Measurements from ENCODE around the gene CDCA5. TPM values are rescaled to one million over a fixed set of nuclear protein-coding genes. Genes with fewer than 3 reads are reported as not detected.

The CDCA5 gene
- total RNA-seq, 2 donors from 2014 or later = 2.3 TPM; not detected in 1

DNA sequence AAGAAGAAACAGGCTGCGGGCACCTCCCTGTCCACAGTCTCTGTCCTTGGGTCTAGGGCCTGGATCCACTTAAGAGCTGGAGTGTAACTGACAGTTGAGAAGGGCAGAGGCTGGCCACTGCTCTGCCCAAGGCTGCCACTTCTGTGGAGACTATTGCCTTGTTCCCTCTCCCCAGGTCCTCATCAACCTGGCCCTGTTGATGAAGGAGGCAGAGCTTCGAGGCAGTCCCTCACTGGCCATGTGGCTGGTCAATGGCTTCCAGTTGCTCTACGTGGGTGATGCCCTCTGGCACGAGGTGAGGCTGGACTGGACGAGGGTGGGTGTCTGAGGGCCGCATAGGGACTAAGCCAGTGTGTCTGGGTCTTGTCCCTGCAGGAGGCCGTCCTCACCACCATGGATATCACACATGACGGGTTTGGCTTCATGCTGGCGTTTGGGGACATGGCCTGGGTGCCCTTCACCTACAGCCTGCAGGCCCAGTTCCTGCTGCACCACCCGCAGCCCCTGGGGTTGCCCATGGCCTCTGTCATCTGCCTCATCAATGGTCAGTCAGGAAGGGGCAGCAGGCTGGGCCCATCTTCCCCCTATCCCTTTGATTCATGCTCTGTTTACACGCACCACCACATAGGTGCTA, 30.8 kb upstream of the CDCA5 start:
- TF ChIP-seq, protein P1, sequence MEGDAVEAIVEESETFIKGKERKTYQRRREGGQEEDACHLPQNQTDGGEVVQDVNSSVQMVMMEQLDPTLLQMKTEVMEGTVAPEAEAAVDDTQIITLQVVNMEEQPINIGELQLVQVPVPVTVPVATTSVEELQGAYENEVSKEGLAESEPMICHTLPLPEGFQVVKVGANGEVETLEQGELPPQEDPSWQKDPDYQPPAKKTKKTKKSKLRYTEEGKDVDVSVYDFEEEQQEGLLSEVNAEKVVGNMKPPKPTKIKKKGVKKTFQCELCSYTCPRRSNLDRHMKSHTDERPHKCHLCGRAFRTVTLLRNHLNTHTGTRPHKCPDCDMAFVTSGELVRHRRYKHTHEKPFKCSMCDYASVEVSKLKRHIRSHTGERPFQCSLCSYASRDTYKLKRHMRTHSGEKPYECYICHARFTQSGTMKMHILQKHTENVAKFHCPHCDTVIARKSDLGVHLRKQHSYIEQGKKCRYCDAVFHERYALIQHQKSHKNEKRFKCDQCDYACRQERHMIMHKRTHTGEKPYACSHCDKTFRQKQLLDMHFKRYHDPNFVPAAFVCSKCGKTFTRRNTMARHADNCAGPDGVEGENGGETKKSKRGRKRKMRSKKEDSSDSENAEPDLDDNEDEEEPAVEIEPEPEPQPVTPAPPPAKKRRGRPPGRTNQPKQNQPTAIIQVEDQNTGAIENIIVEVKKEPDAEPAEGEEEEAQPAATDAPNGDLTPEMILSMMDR (IDR thresholded peaks at IDR 0.05) = no peak
- TF ChIP-seq POLR2A (IDR thresholded peaks at IDR 0.05) = no peak
- intact Hi-C loops (cut with DNase I) = no loop called here
- no peak overlapping the region for H3K4me3 ChIP-seq
- DNase-seq = peak in 1 of 4 donors; percentile 4
- peaks cover 66% of the 10 kb centered on the region for H3K4me1 ChIP-seq
- WGBS, 2 donors = 85 to 89% methylated on average over 9 to 11 of the region's 11 CpGs
- no peaks in the 10 kb centered on the region for H3K9me3 ChIP-seq
- H3K27me3 ChIP-seq = no peaks in the 10 kb centered on the region
- no peak for ATAC-seq
- H3K27ac ChIP-seq = peak overlapping the region; percentile 35 to 93 (median 88)
- H3K36me3 ChIP-seq (replicated peaks in 1 of 2; ENCODE audit: insufficient read depth in 1 of 2, low read depth in 2 of 2) = peaks cover 0 to 5% of the 10 kb centered on the region in 2 donors

DNA sequence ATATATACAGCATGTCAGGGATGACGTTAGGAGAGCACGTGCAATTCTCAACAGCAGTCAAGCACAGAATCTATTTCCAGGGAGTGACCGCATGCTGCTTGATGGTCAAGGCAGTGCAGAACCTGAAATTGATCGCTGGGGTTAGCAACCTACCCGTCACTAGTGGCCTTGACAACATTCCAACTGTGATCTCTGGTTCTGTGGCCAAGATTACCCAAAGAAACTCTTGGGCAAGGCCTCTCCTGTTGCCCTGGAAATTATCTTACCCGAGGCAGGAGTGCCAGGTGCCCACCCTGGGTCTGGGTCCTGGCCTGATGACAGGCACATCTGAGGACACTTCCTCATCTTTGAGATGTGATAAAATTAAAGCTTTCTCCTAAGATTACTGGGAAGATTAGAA, 30.0 kb upstream of the CDCA5 start:
- H3K27ac ChIP-seq = peak overlapping the region; percentile 70 to 93 (median 88)

GRCh38 chr11:65113361-65113756, 29.5 kb upstream of the CDCA5 start:
- ATAC-seq (no peak), DNase-seq (peak; percentile 55 to 57 (median 56))
- Histone ChIP-seq H3K4me1 (peaks cover 66% of the 10 kb centered on the region), H3K9me3 (no peaks in the 10 kb centered on the region), H3K27me3 (no peaks in the 10 kb centered on the region), H3K4me3 (no peak overlapping the region), H3K36me3 (replicated peaks in 1 of 2; ENCODE audit: insufficient read depth in 1 of 2, low read depth in 2 of 2) (no peaks in the 10 kb centered on the region), H3K27ac (peak overlapping the region; percentile 70 to 93 (median 88))
- WGBS, 2 donors = 18 to 24% methylated on average over 14 of the region's 14 CpGs
- no peak for TF ChIP-seq POLR2A (IDR thresholded peaks at IDR 0.05)
- TF ChIP-seq, protein P1 (IDR thresholded peaks at IDR 0.05) = no peak
- intact Hi-C loops (cut with DNase I) = no loop called here

More for the DNA sequence above, 30.0 kb upstream of the CDCA5 start:
- Histone ChIP-seq H3K4me1 (peaks cover 66% of the 10 kb centered on the region), H3K4me3 (no peak overlapping the region), H3K27me3 (no peaks in the 10 kb centered on the region), H3K9me3 (no peaks in the 10 kb centered on the region), H3K36me3 (replicated peaks in 1 of 2; ENCODE audit: insufficient read depth in 1 of 2, low read depth in 2 of 2) (no peaks in the 10 kb centered on the region)
- ATAC-seq (peak; percentile 30), DNase-seq (peak; percentile 70 to 93 (median 79))
- WGBS, 2 donors = 12 to 14% methylated on average over 6 of the region's 6 CpGs
- no peak for TF ChIP-seq POLR2A (IDR thresholded peaks at IDR 0.05)
- TF ChIP-seq, protein P1 (IDR thresholded peaks at IDR 0.05) = no peak
- intact Hi-C loops (cut with DNase I) = no loop called here

- ATAC-seq = peak; percentile 43
- H3K36me3 ChIP-seq (replicated peaks in 1 of 2; ENCODE audit: insufficient read depth in 1 of 2, low read depth in 2 of 2) = peaks cover 0 to 4% of the 10 kb centered on the region in 2 donors
- H3K4me1 ChIP-seq = peaks cover 66% of the 10 kb centered on the region
- DNase-seq = peak; percentile 69 to 76 (median 72)
- TF ChIP-seq, protein P1 (IDR thresholded peaks at IDR 0.05) = peak; percentile 72 to 97 (median 86)
- peak in 2 of 3 donors; percentile 17 to 37 for TF ChIP-seq POLR2A (IDR thresholded peaks at IDR 0.05)
- H3K27me3 ChIP-seq = no peaks in the 10 kb centered on the region
- intact Hi-C loops (cut with DNase I) = no loop called here
- peak overlapping the region; percentile 70 to 93 (median 88) for H3K27ac ChIP-seq
- no peaks in the 10 kb centered on the region for H3K9me3 ChIP-seq
- WGBS, 2 donors = 1 to 5% methylated on average over 12 to 44 of the region's 57 CpGs
- peak overlapping the region; percentile 20 to 66 for H3K4me3 ChIP-seq
Observed at GRCh38 chr11:65112546-65113360, 28.9 kb upstream of the CDCA5 start.
